ENCODE measurements around the gene AGR2.
A peak's percentile ranks its signal among the peaks of the same experiment; 100 is the strongest.

The AGR2 gene

DNA sequence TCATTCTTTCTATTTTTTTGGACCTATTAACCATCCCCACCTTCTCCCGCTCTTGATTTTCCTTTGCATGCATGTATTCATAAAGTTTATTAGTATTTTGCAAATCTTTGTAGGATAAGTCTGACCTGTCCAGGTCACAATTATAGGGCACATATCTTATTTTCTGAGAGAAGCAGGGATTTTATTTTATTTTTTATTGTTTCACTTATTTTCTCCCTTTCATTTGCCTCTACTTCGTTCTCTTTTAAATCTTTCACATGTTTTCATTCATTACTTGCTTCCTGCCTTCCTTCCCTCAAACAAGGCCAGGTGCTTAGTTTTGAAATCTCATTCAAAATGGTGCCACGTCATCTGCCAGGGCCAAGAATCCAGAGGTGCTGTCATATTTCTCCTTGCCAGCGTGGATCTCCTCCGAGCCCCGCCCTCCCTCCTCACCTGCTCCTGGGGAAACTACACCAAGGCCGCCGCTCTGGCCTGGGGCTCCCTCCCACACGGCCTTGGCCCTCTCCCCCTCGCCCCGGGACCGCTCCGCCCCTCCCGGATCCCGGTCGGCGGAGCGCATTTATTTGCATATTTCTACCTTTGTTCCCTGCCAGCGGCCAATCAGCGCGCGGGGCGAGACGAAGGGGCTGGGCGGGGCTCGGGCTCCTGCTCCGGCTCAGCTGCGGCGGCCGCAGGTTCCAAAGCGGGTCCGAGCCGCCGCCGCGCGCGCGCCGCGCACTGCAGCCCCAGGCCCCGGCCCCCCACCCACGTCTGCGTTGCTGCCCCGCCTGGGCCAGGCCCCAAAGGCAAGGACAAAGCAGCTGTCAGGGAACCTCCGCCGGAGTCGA is 51.5 kb downstream of the AGR2 start, which contains the start of gene TSPAN13:
TSS of gene TSPAN13 (plus strand) at position 654 of the 830 bp plus-strand sequence. CDS start 213 bp downstream, outside the sequence.
- Histone ChIP-seq H3K9me3 (ENCODE audit: control insufficient read depth, insufficient read depth, low read length) (no peaks in the 10 kb centered on the region), H3K9ac (ENCODE audit: low read depth, low read length) (peak within 1 kb of the TSS; percentile 83), H3K4me1 (ENCODE audit: insufficient read depth, low read length) (peaks cover 6% of the 10 kb centered on the region), H3K36me3 (ENCODE audit: insufficient read depth, low read length) (no peaks in the 10 kb centered on the region)

DNA sequence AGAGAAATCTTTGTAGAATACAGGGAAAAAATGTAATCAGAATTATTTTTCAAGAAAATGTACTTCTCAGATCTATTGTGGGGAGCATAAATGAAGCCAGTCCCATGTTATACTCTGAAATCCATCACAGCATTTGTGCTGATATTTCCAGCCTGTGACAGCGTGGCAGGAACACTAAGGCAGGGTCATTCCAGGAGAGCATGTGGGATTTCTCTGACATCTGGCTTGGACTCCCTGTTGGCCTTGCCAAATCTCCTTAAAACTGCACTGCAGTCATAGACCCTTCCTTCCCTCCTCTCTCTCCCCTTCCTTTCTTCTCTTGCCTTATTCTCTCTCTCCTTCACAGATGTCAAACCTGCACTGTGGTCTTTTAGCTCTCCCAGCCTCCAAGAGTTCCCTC is 57.7 kb downstream of the AGR2 start:
- Histone ChIP-seq H3K4me1 (ENCODE audit: insufficient read depth, low read length) (peaks cover 11% of the 10 kb centered on the region), H3K36me3 (ENCODE audit: insufficient read depth, low read length) (no peaks in the 10 kb centered on the region), H3K9me3 (ENCODE audit: control insufficient read depth, insufficient read depth, low read length) (no peaks in the 10 kb centered on the region), H3K9ac (ENCODE audit: low read depth, low read length) (no peak overlapping the region)

DNA sequence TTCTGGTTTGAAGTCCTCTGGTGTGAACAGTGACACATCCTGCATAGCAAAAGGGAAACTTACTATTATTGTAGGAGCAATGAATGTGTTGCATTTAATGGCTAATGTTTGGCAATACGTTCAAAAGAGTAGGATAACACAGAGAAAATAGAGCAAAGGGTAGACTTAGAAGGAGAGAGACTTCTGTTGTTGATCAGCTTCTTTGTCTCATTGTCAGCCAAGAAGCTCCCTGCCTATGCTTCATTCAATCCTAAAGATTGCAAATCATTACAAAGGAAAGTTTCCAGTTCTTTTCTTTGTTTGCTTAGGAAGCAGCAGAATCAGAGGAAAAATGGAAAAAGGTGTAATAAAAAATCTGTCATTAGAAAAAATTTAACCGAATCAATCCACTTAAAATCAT is 59.2 kb downstream of the AGR2 start:
- Histone ChIP-seq H3K36me3 (ENCODE audit: insufficient read depth, low read length) (no peaks in the 10 kb centered on the region), H3K9ac (ENCODE audit: low read depth, low read length) (no peak overlapping the region), H3K4me1 (ENCODE audit: insufficient read depth, low read length) (peaks cover 11% of the 10 kb centered on the region)

DNA sequence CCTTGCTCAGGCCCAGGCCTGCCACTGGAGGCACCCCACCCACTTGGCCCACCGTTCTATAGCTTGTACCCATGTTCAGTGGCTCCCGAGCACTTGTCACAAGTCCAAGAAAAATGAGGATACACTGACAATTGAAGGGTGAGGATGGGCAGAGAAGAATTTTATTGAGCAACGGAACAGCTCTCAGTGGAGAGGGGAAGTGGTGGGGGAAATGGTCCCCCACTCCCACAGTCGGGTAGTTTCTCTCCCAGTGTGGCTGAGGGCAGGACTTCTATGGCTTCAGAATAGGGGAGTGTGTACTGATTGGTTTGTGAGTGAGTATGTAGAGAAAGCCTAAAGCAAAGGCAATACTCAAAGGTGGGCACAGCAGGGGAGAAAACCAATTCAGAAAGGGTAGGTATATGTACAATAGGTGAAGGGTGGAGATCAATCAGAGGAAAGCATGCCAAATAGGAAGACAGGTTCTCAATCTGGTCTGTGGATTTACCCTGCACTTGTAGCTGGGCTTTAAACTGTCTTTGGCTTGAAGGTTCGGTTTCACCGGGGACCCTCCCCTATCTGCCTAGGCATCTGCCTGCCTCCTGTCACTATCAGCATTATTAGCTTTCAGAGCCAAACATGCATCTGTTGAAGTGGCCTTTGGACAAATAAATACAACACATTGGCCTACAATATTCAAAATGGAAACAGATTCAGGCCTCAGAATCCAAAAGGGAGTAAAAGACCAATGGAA is 60.1 kb downstream of the AGR2 start:
- no peak overlapping the region for H3K9ac ChIP-seq (ENCODE audit: low read depth, low read length)
- H3K9me3 ChIP-seq (ENCODE audit: control insufficient read depth, insufficient read depth, low read length): no peaks in the 10 kb centered on the region
- H3K36me3 ChIP-seq (ENCODE audit: insufficient read depth, low read length): no peaks in the 10 kb centered on the region
- H3K4me1 ChIP-seq (ENCODE audit: insufficient read depth, low read length): peaks cover 11% of the 10 kb centered on the region

More for the DNA sequence above, 59.2 kb downstream of the AGR2 start:
- H3K9me3 ChIP-seq (ENCODE audit: control insufficient read depth, insufficient read depth, low read length): no peaks in the 10 kb centered on the region

DNA sequence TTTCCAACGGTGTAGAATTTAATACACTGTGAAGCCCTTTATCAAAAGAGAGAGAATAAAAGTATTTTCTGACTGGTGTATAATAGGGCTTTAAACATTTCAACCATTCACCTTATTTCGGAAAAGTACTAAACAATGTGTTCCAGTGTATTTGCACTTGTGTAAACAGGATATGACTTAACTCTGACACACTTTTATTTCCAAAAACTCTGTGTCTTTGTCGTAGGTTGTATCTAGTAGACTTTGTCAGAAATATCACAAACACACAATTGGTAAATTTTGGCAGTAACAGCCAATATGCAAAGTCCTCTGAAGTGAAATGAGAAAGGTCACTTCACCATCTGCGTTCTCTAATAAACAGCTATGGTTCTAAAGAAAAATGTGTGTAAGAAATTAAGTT is 61.6 kb downstream of the AGR2 start:
- H3K36me3 ChIP-seq (ENCODE audit: insufficient read depth, low read length): no peaks in the 10 kb centered on the region
- no peak overlapping the region for H3K9ac ChIP-seq (ENCODE audit: low read depth, low read length)
- peaks cover 14% of the 10 kb centered on the region for H3K4me1 ChIP-seq (ENCODE audit: insufficient read depth, low read length)

DNA sequence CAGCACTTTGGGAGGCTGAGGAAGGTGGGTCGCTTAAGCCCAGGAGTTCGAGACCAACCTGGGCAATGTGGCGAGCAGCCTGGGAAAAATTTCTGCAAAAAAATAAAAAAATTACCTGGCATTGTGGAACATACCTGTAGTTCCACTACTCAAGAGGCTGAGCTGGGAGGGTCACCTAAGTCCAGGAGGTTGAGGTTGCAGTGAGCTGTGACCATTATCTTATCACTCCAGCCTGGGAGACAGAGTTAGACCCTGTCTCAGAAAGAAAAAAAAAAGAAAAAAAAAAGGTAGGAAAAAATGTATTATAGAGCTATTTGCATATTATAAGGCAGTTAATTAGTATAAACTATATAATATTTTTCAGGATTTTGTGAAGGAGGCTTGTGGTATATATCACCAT is 62.3 kb downstream of the AGR2 start:
- H3K9me3 ChIP-seq (ENCODE audit: control insufficient read depth, insufficient read depth, low read length): no peaks in the 10 kb centered on the region
- peaks cover 17% of the 10 kb centered on the region for H3K4me1 ChIP-seq (ENCODE audit: insufficient read depth, low read length)
- no peaks in the 10 kb centered on the region for H3K36me3 ChIP-seq (ENCODE audit: insufficient read depth, low read length)
- H3K9ac ChIP-seq (ENCODE audit: low read depth, low read length): no peak overlapping the region

More for the DNA sequence above, 61.6 kb downstream of the AGR2 start:
- no peaks in the 10 kb centered on the region for H3K9me3 ChIP-seq (ENCODE audit: control insufficient read depth, insufficient read depth, low read length)
